DMS 273 (cell line): Measurements from ENCODE around the gene CUEDC1.

Experiments used
- DNase-seq: peaks from one replicate; lab custom pipeline; 2025; ENCODE audit not compliant: unreplicated experiment; lab: John Stamatoyannopoulos, UW

Gene CUEDC1

DNA sequence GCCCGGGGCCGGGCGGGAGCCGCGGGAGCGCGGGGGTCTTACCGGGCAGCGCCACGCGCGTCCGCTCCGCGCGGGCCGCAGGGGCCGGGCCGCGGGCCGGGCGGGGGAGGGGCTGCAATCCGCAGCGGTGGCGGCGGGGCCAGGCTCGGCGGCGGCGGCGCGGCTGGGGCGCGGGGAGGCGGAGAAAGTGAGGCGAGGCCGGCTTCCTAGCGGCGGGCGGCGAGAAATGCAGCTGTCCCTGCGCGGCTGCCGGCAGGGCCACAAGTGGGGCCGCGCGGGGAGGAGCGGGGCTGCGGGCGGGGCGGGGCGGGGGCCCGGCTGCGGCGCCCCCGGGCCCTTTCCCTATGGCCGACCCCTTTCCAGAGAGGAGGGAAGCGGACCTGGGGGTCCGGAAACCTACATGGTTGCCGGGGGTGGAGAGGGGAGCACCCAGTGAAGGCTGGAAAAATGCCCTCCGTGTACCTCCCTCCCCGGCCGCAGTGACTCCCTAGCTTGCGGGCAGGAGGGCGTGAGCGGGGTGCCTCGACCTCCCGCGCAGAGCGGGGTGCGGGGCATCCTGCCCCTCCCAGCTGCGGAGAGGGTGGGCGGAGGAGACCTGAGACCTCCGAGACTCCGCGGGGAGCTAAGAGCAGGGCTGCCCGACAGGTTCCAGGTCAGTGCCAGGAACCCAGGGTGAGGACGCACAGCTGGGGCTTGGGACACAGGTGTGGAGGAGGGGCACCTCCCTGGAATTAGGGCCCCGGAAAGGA, at the start of gene CUEDC1:
Gene CUEDC1, minus strand, starts transcription at position 230 of the 749 bp plus-strand sequence. CDS start 69,848 bp downstream, outside the sequence.
- DNase-seq = peak; percentile 85

GRCh38 chr17:58004060-58004459, 48.8 kb upstream of the CUEDC1 start:
- no peak for DNase-seq

DNA sequence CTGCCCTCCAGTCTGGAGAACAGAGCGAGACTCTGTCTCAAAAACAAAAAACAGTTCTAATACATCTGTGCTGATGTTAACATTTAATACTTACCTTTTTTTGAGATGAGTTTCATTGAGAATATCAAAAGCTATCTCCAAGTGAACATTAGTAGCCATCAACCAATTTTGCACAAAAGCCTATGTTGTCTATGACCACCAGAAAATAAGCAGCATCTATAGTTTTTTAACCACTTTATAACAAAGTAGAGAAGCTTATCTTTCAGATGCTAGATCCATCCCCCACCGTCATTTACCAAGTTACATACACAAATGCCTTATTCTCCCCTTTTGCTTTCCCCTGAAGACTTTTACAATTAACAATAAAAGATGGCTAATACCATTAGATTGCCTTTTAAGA, 47.8 kb upstream of the CUEDC1 start:
- no peak for DNase-seq

DNA sequence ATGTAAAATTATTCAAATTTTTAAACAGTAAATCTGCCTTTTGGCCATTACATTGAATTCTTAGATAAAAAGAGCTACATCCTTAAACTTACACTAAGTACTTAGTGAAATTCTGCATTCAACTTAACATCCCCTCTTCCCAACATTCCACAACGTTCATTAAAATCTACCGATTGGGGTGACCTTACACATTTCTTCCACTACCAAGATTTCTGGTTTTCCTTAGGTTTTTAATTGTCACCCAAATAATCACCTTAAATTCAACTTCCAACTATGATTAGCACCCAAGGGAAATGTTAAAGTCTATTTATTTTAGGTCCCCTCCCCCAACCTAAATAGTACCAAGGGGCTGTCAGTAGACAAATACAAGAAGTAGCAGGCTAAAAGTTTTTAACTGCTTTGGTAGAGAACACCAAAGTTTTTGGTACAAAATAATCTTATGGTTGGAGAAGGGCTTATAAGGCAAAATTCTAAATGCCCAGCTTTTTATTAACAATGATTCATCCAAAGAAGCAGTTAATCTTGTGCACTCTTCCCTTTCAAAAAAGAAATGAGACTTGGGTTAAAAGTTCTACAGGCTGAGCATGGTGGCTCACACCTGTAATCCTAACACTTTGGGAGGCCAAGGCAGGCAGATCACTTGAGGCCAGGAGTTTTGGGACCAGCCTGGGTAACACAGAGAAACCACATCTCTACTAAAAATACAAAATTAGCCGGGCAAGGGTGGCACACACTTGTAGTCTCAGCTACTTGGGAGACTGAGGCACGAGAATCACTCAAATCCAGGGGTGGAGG, 47.1 kb upstream of the CUEDC1 start:
- DNase-seq = no peak

- DNase-seq = no peak
Measured at GRCh38 chr17:58001461-58002124, 46.4 kb upstream of the CUEDC1 start.

DNA sequence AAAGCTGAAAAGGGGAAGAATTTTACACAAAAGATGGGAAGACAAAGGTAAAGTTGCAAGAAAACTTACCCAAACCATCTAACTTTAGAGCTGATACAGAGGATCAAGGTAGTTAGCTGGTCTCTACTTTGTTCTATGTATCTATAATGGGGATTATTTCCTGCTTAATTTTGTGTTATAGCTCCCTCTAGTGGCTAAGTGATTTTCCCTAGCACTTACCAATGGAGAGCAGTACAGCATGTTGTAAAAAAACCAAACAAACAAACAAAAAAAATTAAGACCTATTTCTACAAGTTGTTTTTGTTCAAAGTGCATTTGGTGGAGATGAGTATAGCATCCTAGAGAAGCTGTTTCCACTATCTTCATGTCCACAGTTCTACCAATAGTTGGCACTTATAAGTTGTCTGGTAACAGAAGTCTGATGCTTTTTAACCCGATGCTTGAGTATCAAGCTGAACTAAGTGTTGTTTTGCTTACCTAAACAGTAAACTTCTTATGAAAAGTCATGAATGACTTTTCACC, 44.3 kb upstream of the CUEDC1 start:
- DNase-seq = peak; percentile 86

GRCh38 chr17:57999010-57999495, 43.8 kb upstream of the CUEDC1 start:
- DNase-seq = no peak

GRCh38 chr17:57997085-57997809, 42.0 kb upstream of the CUEDC1 start:
- DNase-seq = no peak

GRCh38 chr17:57995076-57995956, 40.1 kb upstream of the CUEDC1 start:
- peak; percentile 90 for DNase-seq

DNA sequence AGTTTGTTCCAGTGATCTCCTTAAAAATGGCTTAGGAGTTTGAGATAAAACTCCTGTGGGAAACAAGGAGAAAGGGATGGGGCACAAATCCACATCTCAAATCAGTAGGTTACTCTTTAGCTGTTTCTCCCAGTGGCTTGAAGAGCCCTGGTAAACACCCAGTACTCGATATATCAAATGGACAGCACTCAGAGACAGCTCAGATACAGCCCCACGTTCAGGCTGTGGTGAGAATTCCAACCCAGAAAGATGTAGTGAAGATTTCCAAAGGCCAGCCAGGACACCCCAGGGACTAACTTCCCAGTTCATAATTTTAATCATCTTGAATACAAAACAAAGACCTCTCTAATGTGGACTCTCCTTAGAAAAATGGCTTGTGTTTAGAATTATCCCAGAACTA, 39.2 kb upstream of the CUEDC1 start:
- no peak for DNase-seq

DNA sequence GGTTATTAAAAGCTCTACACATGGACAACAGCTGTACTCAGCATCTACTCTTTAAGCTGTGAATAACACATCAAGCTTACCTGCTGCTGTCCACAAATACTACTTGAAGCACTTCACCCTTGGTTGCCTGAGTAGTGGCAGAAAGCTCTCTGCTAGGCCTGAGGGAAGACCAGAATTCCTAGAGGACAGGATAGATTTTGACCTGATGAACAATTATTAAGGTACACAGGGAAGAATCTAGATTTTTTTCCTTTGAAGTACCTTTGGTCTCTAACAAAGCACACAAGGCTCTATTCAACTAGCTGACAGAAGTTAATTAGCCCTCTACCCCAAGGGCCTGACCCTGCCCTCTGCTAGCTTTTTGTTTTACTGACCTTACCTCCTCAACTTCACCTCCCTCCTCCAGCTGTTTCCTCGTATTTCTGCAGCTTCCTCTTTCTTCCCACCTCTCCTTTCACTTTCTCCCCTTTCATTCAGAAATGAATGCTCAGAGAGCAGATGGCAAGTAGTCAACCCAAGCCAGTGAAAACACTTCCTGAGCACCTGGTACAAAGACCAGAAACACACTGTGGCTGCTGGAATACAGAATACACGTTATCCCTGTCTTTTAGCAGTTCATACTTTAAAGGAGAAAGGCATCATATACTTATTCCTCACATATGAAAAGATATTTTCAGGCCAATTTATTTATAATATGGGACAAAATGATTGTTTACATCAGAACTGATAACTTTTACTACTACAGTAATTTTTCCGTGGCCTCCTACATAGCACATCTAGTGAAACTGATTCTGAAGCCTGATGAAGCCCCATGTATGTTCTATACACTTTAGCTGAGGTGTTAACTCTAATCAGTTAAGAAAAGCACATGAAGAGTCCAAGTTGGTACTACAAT, 38.5 kb upstream of the CUEDC1 start:
- peak; percentile 83 for DNase-seq

DNA sequence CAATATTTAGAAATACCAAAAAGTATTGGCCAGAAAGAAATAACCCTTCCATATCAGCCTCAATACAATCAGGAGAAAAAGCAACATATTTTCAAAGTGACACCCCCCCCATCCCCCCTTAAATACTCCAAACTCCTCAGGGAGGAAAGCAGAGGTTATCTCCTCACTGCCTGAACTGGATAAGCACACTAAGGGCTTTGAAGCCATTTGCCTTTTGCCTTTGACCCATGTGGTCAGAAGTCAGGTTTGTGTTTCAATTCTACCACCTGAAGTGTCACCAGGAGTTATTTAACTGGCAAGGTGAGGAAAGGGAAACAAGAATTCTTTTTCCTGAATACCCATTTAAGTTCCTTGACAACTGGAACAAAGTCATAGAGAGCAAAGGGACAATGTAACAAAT, 36.3 kb upstream of the CUEDC1 start:
- DNase-seq = no peak

- no peak for DNase-seq
Measured at GRCh38 chr17:57990037-57990436, 34.8 kb upstream of the CUEDC1 start.

DNA sequence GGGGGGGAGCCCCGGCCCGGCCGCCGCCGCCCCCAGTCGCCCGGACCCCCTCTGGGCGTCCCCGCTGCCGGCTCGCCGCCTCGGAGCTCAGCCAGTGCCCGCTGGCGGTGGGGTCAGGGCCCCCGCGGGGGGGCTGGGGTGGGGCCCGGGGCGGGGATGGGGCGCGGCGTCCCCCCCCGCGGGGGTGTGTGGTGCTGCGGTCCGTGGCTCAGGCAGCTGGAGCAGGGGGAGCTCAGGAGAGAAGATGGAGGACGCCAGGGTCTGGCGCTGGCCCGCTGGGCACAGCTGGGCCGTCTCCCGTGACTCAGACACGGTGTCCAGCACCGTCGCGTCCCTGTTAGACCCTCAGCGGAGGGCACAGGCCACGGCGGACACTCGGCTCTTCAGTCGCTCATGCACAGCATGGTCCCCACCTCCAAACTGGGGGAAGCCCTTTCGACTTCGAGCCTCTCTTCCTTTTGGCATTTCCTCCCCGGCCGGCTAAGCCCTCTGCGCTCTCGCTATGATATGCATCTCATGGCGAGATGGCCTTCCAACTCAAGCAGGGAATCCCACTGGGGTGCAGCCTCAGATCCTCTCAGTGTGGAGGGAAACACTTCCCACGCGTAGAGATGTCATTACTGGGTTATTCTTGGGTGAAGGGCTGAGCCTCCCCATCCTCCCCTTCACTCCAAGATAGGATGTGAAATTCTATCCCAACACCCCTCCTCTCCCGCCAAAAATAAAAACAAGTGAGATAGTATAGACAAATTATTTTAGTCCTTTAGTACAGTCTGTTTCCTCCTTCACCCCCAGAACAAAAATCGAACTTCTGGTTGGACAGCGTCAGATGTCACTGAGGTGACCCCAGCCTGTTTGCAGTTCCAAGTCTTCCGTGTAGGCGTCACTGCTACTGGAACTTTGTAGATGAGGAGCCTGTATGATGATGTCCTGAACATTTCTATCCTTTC, 33.4 kb upstream of the CUEDC1 start:
- peak; percentile 92 for DNase-seq

DNA sequence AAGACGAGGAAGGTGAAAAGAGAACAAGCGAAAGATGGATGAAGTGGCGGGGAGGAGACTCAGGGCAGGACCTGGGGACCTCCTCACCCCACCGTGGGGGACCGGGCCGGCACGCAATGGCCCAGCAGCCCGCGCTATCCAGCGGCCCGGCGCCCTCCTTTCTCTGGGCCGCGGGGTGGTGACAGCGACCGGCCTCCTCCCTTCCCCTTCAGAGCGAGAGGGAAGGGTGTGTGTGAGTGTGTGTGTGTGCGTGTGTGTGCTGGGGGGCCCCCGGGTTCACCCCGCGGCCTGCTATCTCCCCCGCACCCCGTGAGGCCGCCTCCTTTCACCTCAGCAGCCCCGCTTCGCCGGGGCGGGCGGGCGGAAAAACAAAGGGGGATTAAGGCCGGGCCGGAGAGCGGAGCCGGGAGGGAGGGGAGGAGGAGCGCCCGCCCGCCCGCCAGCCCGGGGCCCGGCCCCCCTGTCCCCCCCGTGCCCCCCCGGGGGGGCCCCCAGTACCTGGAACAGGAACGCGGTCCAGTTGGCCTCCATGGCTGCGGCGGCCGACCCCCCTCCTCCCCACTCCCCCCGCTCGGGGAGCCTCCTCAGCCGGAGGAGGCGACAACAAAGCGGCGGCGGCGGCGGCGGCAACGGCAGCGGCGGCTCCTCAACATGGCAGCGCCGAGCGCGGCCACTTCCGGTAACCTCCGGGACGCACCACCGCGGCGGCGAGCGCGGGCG, 32.5 kb upstream of the CUEDC1 start, which contains the start of gene VEZF1:
Gene VEZF1, minus strand, starts transcription at position 674 of the 720 bp plus-strand sequence. Its CDS starts 143 bp downstream, at position 531.
- peak; percentile 92 for DNase-seq

DNA sequence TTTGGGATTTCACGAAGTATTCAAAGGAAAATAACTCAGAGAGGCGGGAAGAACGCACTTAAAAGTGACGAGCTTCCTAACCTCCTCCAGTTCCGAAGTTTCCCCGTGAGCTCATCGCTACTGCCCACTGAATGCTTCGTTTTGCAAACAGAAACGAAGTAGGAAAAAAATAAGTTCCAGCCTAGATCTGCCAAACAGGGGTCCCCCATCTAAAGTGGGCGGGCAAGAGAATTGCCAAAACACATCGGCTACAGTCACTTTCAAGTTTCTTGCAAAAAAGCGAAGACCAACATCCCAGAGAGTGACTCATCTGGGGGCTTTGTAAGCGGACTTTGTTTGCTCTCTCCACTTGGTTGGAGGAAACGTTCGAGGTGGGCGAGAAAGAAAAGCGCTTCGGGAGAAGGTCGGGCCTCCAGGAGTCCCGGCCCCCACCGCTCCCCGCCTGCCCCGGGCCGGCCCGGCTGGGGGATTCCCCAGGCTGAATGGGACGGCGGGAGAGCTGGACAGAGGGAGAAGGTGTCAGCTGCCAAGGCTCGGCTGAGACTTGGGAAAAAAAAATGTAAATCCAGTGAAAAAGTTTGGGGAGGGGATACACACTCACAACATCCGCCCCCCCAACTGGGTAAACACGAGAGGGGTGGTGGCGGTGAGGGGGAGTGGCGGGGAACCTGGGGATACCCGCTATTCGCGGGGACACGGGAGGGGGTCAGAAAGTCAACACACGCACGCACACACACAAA, 31.8 kb upstream of the CUEDC1 start:
- DNase-seq = peak; percentile 66
